ENCODE measurements around the gene BTBD19.

The BTBD19 gene

GRCh38 chr1:44785029-44785380, 23.3 kb upstream of the BTBD19 start:
- H3K79me2 ChIP-seq (ENCODE audit: insufficient read depth, low read length): no peaks in the 10 kb centered on the region
- no peak for DNase-seq
- no peaks in the 10 kb centered on the region for H3K27me3 ChIP-seq (ENCODE audit: insufficient read depth, low read length, poor library complexity)
- no peak overlapping the region for H3K9ac ChIP-seq (ENCODE audit: low read depth, low read length)
- TF ChIP-seq EZH2 (IDR thresholded peaks at IDR 0.05; ENCODE audit: borderline replicate concordance, low read depth, low read length, severe bottlenecking) (no peak), CTCF (IDR thresholded peaks at IDR 0.05; ENCODE audit: borderline replicate concordance, extremely low read depth, low read length, poor library complexity, severe bottlenecking) (no peak)
- no peaks in the 10 kb centered on the region for H3K4me1 ChIP-seq (ENCODE audit: insufficient read depth, low read length)
- no peak overlapping the region for H3K27ac ChIP-seq (ENCODE audit: low read length)
- no peaks in the 10 kb centered on the region for H3K9me3 ChIP-seq (ENCODE audit: insufficient read depth, low read length, severe bottlenecking)
- no peak overlapping the region for H2AFZ ChIP-seq (ENCODE audit: low read depth, low read length)
- no peak overlapping the region for H3K4me3 ChIP-seq (ENCODE audit: low read depth in 1 of 2, low read length in 2 of 2)
- H3K36me3 ChIP-seq (ENCODE audit: insufficient read depth, low read length): peaks cover 14% of the 10 kb centered on the region
- 0 out of 2 replicates have a peak, but pooled peaks cover 3% of the 10 kb centered on the region for H4K20me1 ChIP-seq (ENCODE audit: insufficient read depth, low read length)
- ATAC-seq (ENCODE audit: insufficient read depth, low read depth): no peak
- no peak overlapping the region for H3K4me2 ChIP-seq (ENCODE audit: insufficient read depth, low read length)

- DNase-seq (no peak), ATAC-seq (ENCODE audit: insufficient read depth, low read depth) (no peak)
- H3K79me2 ChIP-seq (ENCODE audit: insufficient read depth, low read length): no peaks in the 10 kb centered on the region
- no peaks in the 10 kb centered on the region for H3K27me3 ChIP-seq (ENCODE audit: insufficient read depth, low read length, poor library complexity)
- no peak overlapping the region for H3K9ac ChIP-seq (ENCODE audit: low read depth, low read length)
- H3K27ac ChIP-seq (ENCODE audit: low read length): no peak overlapping the region
- H3K36me3 ChIP-seq (ENCODE audit: insufficient read depth, low read length): peaks cover 8% of the 10 kb centered on the region; the same call in 1 of the 2 replicates
- no peaks in the 10 kb centered on the region for H3K9me3 ChIP-seq (ENCODE audit: insufficient read depth, low read length, severe bottlenecking)
- H2AFZ ChIP-seq (ENCODE audit: low read depth, low read length): no peak overlapping the region
- H3K4me2 ChIP-seq (ENCODE audit: insufficient read depth, low read length): no peak overlapping the region
- H3K4me1 ChIP-seq (ENCODE audit: insufficient read depth, low read length): no peaks in the 10 kb centered on the region
- TF ChIP-seq EZH2 (IDR thresholded peaks at IDR 0.05; ENCODE audit: borderline replicate concordance, low read depth, low read length, severe bottlenecking) (no peak), CTCF (IDR thresholded peaks at IDR 0.05; ENCODE audit: borderline replicate concordance, extremely low read depth, low read length, poor library complexity, severe bottlenecking) (no peak)
- 0 out of 2 replicates have a peak, but pooled peaks cover 3% of the 10 kb centered on the region for H4K20me1 ChIP-seq (ENCODE audit: insufficient read depth, low read length)
- H3K4me3 ChIP-seq (ENCODE audit: low read depth in 1 of 2, low read length in 2 of 2): no peak overlapping the region
Measured at GRCh38 chr1:44785501-44786137, 22.7 kb upstream of the BTBD19 start.

- Histone ChIP-seq H3K79me2 (ENCODE audit: insufficient read depth, low read length) (no peaks in the 10 kb centered on the region), H3K9ac (ENCODE audit: low read depth, low read length) (no peak overlapping the region), H3K9me3 (ENCODE audit: insufficient read depth, low read length, severe bottlenecking) (no peaks in the 10 kb centered on the region), H2AFZ (ENCODE audit: low read depth, low read length) (no peak overlapping the region), H3K4me3 (ENCODE audit: low read depth in 1 of 2, low read length in 2 of 2) (no peak overlapping the region), H4K20me1 (ENCODE audit: insufficient read depth, low read length) (0 out of 2 replicates have a peak, but pooled peaks cover 2% of the 10 kb centered on the region), H3K4me1 (ENCODE audit: insufficient read depth, low read length) (no peaks in the 10 kb centered on the region), H3K27me3 (ENCODE audit: insufficient read depth, low read length, poor library complexity) (no peaks in the 10 kb centered on the region), H3K36me3 (ENCODE audit: insufficient read depth, low read length) (peaks cover 2% of the 10 kb centered on the region; the same call in 1 of the 2 replicates), H3K4me2 (ENCODE audit: insufficient read depth, low read length) (no peak overlapping the region), H3K27ac (ENCODE audit: low read length) (no peak overlapping the region)
- ATAC-seq (ENCODE audit: insufficient read depth, low read depth) (0 out of 3 replicates have a peak, but pooled peaks have one; percentile 26), DNase-seq (no peak)
- TF ChIP-seq EZH2 (IDR thresholded peaks at IDR 0.05; ENCODE audit: borderline replicate concordance, low read depth, low read length, severe bottlenecking) (no peak), CTCF (IDR thresholded peaks at IDR 0.05; ENCODE audit: borderline replicate concordance, extremely low read depth, low read length, poor library complexity, severe bottlenecking) (peak; percentile 62)
Measured at GRCh38 chr1:44786138-44786840, 22.0 kb upstream of the BTBD19 start.
